ENCODE measurements around the gene SEC14L1. TPM values are rescaled to one million over a fixed set of nuclear protein-coding genes. Genes with fewer than 3 reads are reported as not detected.
A peak's percentile ranks its signal among the peaks of the same experiment; 100 is the strongest.
"Not testable (repeated sequence)": the region's sequence is repeated elsewhere in the genome, so short reads cannot be mapped to it uniquely, and the experiment has no call there.

Gene SEC14L1
- total RNA-seq, 1 donor, result 101 TPM

DNA sequence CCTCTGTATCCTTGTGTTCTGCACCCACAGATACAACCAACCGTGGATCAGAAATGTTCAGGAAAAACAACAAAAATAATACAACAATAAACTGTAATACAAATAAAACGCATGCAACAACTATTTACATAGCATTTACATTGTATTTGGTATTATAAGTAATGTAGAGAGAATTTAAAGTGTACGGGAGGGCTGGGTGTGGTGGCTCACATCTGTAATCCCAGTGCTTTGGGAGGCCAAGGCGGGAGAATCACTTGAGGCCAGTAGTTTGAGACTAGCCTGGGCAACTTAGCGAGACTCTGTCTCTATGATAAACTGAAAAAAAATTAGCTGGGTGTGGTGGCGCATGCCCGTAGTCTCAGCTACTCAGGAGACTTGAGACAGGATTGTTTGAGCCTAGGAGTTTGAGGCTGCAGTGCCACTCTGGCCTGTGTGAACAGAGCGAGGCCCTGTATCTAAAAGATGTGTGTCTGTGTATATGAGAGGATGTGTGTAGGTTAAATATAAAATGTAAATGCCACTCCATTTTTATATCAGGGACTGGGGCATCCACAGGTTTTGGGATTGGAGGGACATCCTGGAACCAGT, 13.3 kb downstream of the SEC14L1 start:
- no peak overlapping the region for H3K4me3 ChIP-seq (ENCODE audit: low read depth, low read length)
- TF ChIP-seq, protein P1, sequence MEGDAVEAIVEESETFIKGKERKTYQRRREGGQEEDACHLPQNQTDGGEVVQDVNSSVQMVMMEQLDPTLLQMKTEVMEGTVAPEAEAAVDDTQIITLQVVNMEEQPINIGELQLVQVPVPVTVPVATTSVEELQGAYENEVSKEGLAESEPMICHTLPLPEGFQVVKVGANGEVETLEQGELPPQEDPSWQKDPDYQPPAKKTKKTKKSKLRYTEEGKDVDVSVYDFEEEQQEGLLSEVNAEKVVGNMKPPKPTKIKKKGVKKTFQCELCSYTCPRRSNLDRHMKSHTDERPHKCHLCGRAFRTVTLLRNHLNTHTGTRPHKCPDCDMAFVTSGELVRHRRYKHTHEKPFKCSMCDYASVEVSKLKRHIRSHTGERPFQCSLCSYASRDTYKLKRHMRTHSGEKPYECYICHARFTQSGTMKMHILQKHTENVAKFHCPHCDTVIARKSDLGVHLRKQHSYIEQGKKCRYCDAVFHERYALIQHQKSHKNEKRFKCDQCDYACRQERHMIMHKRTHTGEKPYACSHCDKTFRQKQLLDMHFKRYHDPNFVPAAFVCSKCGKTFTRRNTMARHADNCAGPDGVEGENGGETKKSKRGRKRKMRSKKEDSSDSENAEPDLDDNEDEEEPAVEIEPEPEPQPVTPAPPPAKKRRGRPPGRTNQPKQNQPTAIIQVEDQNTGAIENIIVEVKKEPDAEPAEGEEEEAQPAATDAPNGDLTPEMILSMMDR (IDR thresholded peaks at IDR 0.05; ENCODE audit: insufficient read depth, low read depth, low read length), result no peak
- DNase-seq (ENCODE audit: low read depth), result no peak

- TF ChIP-seq, protein P1 (IDR thresholded peaks at IDR 0.05; ENCODE audit: insufficient read depth, low read depth, low read length), result no peak
- H3K4me3 ChIP-seq (ENCODE audit: low read depth, low read length), result no peak overlapping the region
- DNase-seq (ENCODE audit: low read depth), result no peak
Observed at GRCh38 chr17:77155125-77155524, 14.4 kb downstream of the SEC14L1 start.

DNA sequence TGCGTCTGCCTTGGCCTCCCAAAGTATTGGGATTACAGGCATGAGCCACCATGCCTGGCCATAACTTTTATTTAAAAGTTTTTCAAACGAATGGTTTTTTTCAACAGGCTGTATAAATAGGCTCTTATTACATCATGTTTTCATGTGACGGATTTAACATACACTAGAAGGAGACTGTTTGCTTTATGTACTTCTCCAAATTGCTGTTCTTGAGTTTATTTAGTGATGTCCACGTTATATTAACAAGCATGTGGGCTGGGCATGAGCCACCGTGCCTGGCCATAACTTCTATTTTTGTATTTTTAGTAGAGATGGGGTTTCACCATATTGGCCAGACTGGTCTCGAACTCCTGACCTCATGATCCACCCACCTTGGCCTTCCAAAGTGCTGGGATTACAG, 17.0 kb downstream of the SEC14L1 start:
- not testable (repeated sequence) for DNase-seq (ENCODE audit: low read depth)

GRCh38 chr17:77160091-77160874, 19.5 kb downstream of the SEC14L1 start:
- H3K4me3 ChIP-seq (ENCODE audit: low read depth, low read length), result no peak overlapping the region
- DNase-seq (ENCODE audit: low read depth), result peak; percentile 37
- TF ChIP-seq, protein P1 (IDR thresholded peaks at IDR 0.05; ENCODE audit: insufficient read depth, low read depth, low read length), result no peak

More for the DNA sequence above, 17.0 kb downstream of the SEC14L1 start:
- not testable (repeated sequence) for H3K4me3 ChIP-seq (ENCODE audit: low read depth, low read length)

DNA sequence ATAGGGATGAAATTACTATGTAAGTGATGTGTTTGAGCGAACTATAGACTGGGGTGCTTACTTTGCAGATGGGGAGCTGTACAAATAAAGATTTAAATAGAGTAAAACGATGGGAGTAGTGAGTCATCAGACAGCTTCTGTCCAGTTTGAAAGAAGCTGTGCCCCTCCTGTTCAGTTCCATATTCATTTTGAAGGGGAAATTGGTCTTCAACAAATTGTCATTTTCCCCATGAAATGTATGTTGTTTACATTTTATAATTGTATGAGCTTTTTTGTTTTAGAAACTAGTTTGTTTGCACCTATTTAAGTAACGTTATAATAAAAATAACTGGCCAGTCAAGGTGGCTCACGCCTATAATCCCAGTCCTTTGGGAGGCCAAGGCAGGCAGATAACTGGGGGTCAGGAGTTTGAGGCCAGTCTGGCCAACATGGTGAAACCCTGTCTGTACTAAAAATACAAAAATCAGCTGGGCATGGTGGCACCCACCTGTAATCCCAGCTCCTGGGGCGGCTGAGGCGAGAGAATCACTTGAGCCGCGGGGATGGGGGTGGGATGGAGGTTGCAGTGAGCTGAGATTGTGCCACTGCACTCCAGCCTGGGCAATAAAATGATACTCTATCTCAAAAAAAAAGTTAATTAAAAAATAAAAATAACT, 20.2 kb downstream of the SEC14L1 start:
- DNase-seq (ENCODE audit: low read depth), result no peak
- H3K4me3 ChIP-seq (ENCODE audit: low read depth, low read length), result no peak overlapping the region
- TF ChIP-seq, protein P1 (IDR thresholded peaks at IDR 0.05; ENCODE audit: insufficient read depth, low read depth, low read length), result no peak

DNA sequence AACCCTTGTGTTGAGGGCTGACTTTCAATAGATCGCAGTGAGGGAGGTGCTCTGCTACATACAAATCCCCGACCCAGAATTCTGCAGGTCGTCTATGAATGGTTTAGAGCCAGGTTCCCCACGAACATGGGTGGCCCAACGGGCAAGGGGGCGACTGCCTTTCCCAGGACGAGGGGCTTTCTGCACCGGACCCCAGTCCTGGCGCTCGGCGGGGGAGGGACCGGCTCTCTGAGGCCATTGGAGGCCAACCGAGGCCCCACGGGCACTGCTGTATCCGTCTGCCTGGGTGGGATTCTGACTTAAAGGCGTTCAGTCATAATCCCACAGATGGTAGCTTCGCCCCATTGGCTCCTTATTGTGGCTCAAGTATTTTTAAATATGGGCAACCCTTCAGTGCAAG, 21.2 kb downstream of the SEC14L1 start:
- no peak overlapping the region for H3K4me3 ChIP-seq (ENCODE audit: low read depth, low read length)
- DNase-seq (ENCODE audit: low read depth), result no peak
- TF ChIP-seq, protein P1 (IDR thresholded peaks at IDR 0.05; ENCODE audit: insufficient read depth, low read depth, low read length), result no peak

- H3K4me3 ChIP-seq (ENCODE audit: low read depth, low read length), result no peak overlapping the region
- TF ChIP-seq, protein P1 (IDR thresholded peaks at IDR 0.05; ENCODE audit: insufficient read depth, low read depth, low read length), result no peak
- DNase-seq (ENCODE audit: low read depth), result peak; percentile 42
Observed at GRCh38 chr17:77163001-77163400, 22.2 kb downstream of the SEC14L1 start.
